NCI-H345 treated with DMSO at 0.1 percent for 48 hours (cell line): Measurements from ENCODE around the gene CARMIL1.
A peak's percentile ranks its signal among the peaks of the same experiment; 100 is the strongest.
"Not testable (repeated sequence)": the region's sequence is repeated elsewhere in the genome, so short reads cannot be mapped to it uniquely, and the experiment has no call there.

Experiments
- DNase-seq: peaks from one replicate; lab custom pipeline; 2025; ENCODE audit not compliant: unreplicated experiment; lab: John Stamatoyannopoulos, UW

The CARMIL1 gene

GRCh38 chr6:25277386-25277785, 1.8 kb upstream of the CARMIL1 start:
- no peak for DNase-seq

- no peak for DNase-seq
Measured at GRCh38 chr6:25277857-25278256, 1.3 kb upstream of the CARMIL1 start.

DNA sequence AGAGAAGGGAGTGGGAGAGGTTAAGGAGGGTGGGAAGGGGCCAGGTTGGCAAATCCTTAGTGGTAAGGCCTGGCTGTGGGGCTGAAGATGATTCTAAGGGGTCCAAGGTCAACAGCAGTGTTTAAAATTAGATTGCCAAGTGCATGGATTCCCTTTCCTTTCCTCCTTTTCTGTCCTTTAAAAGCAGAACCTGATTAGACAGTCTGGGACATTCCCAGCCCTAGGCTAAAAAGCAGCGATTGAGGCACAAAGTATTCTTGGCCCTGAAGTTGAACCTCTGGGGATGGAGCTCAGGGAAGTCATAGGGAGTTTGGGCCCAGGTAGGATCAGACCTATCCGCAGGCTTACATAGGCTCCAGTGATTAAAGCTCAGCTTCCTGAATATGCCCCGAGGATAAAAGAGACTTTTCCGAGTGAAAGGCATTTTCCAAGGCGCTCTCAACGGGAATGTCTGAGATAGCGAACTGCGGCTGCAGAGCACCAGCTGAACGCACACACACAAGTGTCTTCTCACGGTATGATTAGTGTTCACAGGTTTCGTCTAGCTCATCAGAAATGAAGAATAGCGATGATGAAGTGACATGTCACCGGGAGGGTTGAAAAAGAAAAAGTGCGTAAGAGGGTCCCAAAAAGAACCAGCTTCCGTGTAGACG, 787 bp upstream of the CARMIL1 start:
- DNase-seq, result no peak

- no peak for DNase-seq
Measured at GRCh38 chr6:25279748-25280343, 672 bp downstream of the CARMIL1 start.

GRCh38 chr6:25280344-25281074, 1.3 kb downstream of the CARMIL1 start:
- no peak for DNase-seq

GRCh38 chr6:25286891-25287290, 7.7 kb downstream of the CARMIL1 start:
- DNase-seq, result no peak

DNA sequence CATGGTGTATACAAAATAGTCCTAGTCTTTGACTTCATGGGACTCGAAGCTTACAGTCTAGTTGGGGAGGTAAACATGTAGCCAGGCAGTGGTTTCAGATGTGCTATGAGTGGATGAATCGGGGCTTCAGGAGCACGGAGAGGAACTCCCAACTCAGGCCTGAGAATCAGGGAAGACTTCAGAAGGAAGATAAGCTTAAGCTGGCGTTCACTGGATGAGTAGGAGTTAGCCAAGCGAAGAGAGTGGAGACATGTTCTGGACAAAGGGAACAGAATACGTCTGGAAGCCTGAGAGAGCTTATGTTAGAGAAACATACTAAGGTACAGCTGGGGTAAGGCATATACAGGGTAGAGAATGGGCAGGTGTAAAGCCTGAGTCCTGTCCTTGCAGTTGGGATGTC, 8.8 kb downstream of the CARMIL1 start:
- no peak for DNase-seq

- no peak for DNase-seq
Measured at GRCh38 chr6:25288518-25288917, 9.3 kb downstream of the CARMIL1 start.

DNA sequence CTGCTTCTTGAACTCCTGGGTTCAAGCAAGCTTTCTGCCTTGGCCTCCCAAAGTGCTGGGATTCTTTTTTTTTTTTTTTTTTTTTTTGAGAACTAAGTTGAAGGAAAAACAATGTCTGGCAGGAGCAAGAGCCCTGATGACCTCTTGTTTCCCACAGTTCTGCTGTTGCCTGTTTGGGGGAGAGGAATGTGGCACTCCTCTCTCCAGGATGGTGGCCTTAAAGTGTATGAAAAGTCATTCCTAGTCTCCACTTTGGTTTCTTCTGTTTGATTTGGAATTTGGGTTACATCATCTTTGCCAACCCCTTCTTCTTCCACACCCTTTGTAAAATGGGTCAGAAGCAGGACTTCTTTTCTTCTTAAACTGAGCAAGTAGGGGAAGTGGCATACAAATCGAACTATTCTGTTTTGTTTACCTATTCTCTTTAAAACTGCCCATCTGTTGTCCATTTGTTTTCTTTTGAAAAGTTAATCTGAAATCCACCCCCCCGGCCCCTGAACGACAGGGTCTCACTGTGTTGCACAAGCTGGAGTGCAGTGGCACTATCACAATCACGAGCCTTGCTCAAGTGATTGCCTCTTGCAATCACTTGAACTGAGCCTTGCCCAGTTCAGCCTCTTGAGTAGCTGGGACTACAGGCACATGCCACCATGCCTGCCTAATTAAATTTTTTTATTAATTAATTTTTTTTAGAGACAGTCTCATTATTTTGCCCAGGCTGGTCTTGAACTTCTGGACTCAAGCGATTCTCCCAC, 11.3 kb downstream of the CARMIL1 start:
- no peak for DNase-seq

GRCh38 chr6:25292384-25292783, 13.2 kb downstream of the CARMIL1 start:
- DNase-seq, result no peak

GRCh38 chr6:25295651-25296050, 16.5 kb downstream of the CARMIL1 start:
- no peak for DNase-seq

DNA sequence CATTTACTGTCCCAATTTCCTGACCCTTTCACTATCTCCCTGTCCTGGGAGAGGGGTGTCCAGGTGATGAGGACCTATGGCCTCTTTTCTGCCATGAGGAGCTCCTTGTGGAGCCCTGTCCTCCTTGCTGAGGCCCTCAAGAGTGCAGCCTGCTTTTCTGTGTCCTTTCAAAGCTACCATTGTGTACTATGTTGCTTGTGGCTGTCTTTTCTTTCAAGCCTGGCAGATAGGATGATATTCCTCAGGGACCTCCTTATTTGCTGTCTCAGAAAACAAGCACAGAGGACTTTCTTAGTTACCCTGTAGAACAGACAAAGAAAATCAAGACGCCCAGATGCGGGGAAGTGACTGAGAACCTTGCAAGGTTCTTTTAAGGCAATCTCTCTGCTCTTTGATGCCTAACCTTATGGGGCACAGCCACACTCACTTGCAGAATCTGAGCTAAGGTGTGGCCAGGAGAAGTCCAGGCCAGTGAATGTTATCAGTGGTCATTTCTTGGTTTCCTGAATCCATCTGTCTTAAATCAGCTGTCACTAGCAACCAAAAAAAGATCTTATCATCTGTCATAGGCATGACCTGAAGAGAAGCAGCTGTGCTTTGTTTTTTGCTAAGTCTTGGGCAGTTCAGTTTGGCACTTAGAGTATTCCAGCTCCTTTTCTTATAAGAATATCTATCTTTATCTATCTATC, 17.2 kb downstream of the CARMIL1 start:
- DNase-seq, result no peak

GRCh38 chr6:25297039-25297441, 17.9 kb downstream of the CARMIL1 start:
- DNase-seq, result no peak

DNA sequence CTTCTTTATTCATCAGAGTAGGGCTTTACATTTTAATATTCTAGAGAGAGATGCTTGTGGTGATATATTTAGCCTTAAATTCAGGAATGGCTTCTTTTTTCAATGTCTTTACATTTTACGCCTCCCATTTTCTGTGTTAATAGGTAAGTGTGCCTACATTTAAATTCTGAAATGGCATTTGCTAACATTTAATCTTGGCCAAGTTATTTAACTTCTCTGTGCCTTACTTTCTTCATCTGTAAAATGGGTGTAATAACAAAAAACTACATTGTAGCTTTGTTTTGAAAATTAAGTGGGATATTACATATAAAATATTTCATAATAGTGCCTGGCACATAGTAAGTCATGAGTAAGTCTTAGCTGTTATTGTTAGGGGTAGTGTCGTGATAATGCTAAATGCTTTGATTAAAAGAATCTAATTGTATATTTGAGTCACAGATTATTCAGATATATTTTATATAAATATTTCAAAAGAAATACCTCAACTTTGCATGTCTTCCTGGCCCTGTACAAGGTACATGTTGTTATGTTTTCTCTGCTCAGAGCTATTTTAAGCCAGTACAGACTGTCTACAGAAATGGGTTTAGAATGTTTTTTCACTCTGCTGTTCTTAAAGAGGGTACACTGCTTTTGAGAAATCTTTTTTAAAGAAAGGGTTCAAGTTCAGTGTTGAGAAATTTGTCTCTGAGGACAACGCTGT, 18.8 kb downstream of the CARMIL1 start:
- DNase-seq, result no peak

- DNase-seq, result not testable (repeated sequence)
Measured at GRCh38 chr6:25298523-25298865, 19.3 kb downstream of the CARMIL1 start.

DNA sequence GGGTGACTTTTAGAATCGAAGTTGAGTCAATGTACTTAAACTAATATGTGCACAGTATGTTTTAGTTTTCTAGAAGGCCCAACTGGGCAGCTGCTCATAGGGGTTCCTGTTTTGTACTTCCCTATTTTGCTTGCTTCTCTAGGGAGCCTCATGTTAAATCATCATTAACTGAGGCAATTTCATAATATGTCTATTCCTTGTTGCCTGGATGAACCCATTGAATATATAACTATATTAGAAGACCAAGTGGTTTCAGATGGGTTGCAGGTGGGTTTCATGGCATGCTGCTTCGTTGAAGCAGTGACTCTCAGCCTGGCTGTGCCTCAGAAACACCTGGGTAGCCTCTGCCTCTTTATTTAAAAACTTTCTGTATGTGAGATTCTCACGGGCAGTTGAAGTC, 22.2 kb downstream of the CARMIL1 start:
- DNase-seq, result no peak

- no peak for DNase-seq
Measured at GRCh38 chr6:25302151-25302550, 23.0 kb downstream of the CARMIL1 start.

DNA sequence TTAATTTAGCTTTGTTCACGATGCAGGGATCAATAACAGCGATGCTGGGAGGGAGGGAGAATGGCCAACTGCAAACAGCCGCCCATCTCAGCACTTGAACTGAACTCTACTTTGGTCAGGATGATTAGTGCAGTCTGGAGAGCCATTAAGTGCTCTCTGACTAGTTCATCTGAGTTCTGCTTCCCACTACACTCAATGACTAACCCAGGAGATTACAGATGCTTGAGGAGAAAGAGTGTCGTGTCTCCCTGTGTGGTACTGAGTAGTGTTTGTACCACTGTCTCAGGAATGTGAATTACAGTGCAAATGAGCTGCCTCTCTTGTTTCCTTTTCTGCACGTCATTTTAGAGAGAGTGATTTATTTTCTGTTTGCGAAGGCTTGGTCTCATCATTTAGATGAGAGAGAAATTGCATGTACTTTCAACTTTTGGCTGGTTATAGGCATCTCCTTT, 23.5 kb downstream of the CARMIL1 start:
- DNase-seq, result peak; percentile 69

DNA sequence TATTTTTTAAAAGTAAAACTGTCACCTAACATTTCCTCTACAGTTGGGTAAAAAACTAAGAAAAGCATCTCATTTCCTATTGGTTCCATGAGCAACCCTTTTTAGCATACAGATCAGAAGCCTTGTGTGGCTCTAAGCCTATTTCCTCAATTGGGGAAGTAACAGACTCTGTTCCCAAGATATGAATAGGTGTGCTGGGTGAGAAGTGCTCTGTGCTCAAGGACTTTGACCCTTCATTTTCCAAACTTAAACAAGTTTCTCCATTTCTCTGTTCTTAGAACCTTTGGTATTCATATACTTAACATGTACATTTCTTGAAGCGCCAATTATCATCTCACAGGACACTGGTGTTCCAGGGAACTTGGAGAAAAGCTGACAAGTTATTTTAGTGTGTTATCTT, 24.1 kb downstream of the CARMIL1 start:
- no peak for DNase-seq

GRCh38 chr6:25306379-25306778, 27.2 kb downstream of the CARMIL1 start:
- no peak for DNase-seq
